Medulla oblongata (tissue), 1 donor: ENCODE results near the gene RYR1.
"Not testable (repeated sequence)": the region's sequence is repeated elsewhere in the genome, so short reads cannot be mapped to it uniquely, and the experiment has no call there.

ENCODE experiments used
- DNase-seq: peaks from one replicate; pipeline ENCODE4 v3.0.0-alpha.2; 2015; ENCODE audit errors: extremely low spot score

RYR1 gene

GRCh38 chr19:38538793-38539528, 105.5 kb downstream of the RYR1 start:
- no peak for DNase-seq

- no peak for DNase-seq
These were observed 106.3 kb downstream of the RYR1 start for GRCh38 chr19:38539751-38540150.

DNA sequence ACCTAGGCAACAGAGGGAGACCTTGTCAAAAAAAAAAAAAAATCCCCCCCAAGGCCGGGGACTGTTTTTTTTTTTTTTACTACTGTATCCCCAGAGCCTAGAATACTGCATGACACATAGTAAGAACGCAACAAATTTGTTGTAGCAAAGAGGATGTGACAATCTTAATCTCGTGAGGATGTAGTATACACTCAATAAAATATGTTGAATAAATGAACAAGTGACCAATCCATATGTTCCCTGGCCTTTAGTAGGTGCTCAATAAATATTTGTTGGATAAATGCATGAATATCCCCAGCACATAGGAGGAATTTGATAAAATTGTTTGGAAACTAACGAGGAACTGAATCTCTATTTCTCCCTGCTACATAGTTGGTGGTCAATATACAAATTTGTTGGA, 108.5 kb downstream of the RYR1 start:
- DNase-seq: no peak

- DNase-seq: no peak
These were observed 109.9 kb downstream of the RYR1 start for GRCh38 chr19:38543286-38543806.

DNA sequence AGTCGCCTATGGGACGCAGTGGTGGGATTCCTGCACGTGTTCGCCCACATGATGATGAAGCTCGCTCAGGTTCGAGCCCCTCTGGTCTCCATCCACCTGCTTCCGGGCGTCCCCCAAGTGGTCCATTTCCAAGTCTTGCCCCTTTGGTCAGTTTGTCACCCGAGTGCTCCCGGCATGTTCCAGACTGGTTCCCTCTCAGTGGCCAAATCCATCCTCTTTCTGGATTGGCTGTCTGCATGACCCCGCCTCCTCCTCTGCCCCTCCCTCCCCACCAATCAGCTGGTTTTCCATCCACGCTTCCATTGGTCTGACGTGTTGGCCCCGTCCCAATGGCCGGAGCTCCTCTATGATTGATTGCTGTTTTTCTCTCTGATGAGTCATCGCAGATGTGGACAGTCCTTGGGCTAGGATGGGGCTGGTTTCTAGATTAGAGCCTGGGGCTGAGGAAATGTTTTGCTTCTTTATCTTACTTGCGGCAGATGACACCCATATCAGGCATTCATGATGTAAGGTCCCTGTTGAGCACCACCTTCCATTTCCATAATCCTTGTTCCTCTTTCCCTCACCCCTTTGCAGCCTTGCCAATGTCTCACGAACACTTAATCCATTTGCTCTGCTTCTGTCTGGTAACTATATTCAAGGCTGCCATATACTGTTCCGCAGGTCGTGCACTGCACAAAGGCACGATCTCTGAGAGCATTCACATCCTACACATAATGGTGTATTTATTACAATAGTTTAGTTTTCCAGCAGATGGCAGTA, 110.5 kb downstream of the RYR1 start:
- peak; percentile 90 for DNase-seq

DNA sequence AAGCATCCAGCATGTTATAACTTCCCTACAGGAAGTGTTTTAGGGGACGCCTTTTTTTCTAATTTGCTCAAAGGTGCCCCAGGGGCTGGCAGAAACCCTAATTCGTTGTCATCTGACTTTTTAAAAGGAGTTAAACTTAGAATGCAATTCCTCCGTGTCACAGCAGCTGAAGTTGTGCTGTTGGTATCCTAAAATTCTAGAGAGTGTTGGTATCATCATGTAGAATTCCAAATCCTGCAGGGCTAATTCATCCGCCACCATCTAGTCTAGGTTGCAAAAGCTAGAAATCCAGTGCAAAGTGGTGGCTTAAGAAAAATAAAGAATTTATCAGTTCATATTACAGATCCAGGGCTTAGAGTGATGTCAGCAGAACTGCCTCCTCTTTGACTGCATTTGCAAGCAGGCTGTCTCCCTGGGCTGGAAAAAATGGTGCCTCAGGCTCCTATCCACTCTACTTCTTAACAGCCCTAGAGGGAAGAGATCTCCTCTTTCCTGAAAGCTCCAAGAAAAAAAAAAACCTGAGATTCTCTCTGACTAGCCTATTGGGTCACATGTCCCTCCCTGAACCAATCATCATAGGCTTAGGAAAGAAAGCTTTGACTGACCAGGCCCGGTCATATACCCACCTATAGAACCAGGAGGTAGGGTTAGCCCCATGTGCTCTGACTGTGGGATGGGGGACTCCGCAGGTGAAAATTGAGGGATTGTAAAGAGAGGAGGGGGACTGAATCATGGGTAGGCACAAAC, 111.3 kb downstream of the RYR1 start:
- no peak for DNase-seq

GRCh38 chr19:38545596-38545995, 112.1 kb downstream of the RYR1 start:
- DNase-seq: no peak

DNA sequence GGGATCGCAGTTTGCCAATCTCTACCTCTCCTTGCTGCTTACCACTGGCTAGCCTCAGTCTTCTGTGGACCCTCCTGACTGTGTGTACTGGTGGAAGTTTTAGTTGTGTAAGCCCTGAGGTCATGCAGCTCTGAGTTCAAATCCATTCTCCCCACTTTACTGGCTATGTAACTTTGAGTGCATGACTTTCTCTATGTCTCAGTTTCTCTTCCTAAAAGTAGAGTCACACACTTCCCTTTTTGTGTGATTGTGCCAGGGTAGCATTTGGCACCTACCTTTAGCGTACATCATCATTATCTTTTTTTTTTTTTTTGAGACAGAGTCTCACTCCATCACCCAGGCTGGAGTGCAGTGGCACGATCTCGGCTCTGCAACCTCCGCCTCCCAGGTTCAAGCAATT, 113.9 kb downstream of the RYR1 start:
- peak; percentile 18 for DNase-seq

DNA sequence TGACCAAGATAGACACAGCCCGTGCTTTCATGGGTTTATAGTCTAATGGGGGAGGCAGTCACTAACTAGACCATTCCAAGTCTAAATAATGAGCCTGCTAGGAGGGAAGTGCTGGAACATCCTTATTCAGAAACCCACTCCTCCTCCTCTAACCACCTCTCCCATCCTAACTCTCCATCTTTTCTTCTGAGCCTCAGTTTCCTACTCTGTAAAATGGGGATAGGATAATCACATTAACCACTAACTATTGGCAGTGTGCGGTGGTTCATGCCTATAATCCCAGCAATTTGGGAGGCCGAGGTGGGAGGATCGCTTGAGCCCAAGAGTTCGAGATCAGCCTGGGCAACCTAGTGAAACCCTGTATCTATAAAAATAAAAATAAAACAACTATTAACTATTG, 115.6 kb downstream of the RYR1 start:
- no peak for DNase-seq

- DNase-seq: no peak
These were observed 116.5 kb downstream of the RYR1 start for GRCh38 chr19:38549942-38550341.

DNA sequence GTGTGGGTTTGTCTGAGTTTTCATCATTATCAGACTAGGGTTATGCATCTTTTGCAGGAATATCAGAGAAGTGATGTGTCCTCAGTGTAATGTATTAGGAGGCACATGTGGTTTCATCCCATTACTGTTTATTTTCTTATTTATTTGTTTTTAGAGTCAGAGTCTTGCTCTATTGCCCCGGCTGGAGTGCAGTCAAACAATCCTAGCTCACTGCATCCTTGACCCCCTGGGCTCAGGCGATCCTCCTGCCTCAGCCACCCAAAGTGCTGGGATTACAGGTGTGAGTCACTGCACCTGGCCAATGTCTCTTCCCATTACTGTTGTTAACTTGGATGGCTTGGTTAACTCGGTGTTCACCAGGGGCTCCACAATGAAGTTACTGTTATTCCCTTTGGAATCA, 116.9 kb downstream of the RYR1 start:
- no peak for DNase-seq

DNA sequence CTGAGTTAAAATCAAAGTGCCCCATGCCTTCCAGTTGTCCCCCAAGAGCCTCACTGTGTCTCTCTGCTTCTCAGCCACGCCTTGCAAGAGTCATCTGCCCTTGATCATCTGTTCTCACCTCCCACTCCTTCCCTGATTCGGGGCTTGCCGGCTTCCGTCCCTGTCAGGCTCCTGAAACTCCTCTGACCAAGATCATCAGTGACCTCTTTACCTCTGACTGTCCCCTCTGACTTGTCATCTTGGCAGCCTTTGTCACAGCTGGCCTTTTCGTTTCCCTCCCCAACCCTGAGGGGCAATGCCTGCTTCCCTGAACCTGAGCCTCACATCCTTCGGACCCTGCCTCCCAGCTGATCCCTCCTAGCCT, 117.9 kb downstream of the RYR1 start:
- DNase-seq: no peak

DNA sequence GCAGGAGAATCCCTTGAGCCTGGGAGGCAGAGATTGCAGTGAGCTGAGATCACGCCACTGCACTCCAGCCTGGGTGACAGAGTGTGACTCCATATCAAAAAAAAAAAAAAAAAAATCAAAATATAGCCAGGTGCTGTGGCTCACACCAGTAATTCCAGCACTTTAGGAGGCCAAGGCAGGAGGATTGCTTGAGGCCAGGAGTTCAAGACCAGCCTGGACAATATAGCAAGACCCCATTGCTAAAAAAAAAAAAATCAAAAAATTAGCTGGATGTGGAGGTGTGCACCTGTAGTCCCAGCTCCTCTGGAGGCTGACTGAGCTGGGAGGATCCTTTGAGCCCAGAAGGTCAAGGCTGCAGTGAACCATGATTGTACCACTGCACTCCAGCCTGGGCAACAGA, 119.7 kb downstream of the RYR1 start:
- DNase-seq: not testable (repeated sequence)

- DNase-seq: no peak
These were observed 121.2 kb downstream of the RYR1 start for GRCh38 chr19:38554676-38555141.

GRCh38 chr19:38555200-38555599, 121.7 kb downstream of the RYR1 start:
- no peak for DNase-seq

DNA sequence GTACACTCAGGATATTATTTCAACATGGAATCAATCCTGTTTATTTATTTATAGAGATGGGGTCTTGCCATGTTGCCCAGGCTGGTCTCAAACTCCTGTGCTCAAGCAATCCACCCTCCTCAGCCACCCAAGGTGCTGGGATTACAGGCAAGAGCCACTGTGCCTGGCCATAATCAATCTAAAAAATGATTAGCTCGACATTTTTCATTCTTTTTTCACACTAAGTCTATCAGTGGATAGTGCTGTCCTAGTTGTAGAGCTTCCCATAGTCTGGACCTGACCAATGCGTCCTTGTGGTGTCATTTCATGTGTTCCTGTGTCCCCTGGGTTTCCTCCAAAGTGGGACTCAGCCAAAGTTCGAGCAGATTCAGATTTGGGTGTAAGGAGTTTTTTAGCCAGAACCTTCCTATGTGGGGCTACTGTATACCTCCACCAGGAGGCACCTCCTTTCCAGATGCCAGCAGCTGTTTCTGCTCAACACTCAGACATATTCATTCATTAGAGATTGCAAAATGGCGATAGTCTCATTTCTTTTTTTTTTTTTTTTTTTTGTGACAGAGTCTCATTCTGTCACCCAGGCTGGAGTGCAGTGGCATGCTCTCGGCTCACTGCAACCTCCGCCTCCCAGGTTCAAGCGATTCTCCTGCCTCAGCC, 123.2 kb downstream of the RYR1 start:
- no peak for DNase-seq

- DNase-seq: no peak
These were observed 123.8 kb downstream of the RYR1 start for GRCh38 chr19:38557205-38557799.

GRCh38 chr19:38558933-38559332, 125.4 kb downstream of the RYR1 start:
- DNase-seq: not testable (repeated sequence)

- no peak for DNase-seq
These were observed 126.2 kb downstream of the RYR1 start for GRCh38 chr19:38559428-38560401.

DNA sequence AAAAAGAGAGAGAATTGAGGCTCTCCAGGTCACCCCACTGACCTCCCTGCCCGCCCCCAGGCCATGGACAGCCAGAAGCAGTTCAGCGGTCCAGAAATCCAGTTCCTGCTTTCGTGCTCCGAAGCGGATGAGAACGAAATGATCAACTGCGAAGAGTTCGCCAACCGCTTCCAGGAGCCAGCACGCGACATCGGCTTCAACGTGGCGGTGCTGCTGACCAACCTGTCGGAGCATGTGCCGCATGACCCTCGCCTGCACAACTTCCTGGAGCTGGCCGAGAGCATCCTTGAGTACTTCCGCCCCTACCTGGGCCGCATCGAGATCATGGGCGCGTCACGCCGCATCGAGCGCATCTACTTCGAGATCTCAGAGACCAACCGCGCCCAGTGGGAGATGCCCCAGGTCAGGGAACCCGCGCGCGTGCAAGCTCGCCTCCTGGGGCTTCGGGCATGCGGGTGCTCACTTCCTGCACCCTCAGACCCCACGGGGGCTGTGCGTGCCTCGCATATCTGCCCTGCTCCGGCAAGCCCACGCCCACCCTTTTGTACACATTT, 127.6 kb downstream of the RYR1 start:
- DNase-seq: no peak
